C4-2B (cell line): Measurements from ENCODE around the gene FAF1.

Experiments
- H3K27ac ChIP-seq: fragments of 450-650 bp; 2 replicates; pipeline ENCODE4 v1.5.1; 2017
- CTCF ChIP-seq: fragments of 450-650 bp; conservative IDR thresholded peaks from 2 replicates; pipeline ENCODE4 v1.5.1; 2017; ENCODE audit warnings: mild to moderate bottlenecking
- ZFX ChIP-seq: fragments of 450-650 bp; IDR thresholded peaks from 2 replicates; pipeline ENCODE4 v1.6.1; 2017

FAF1 gene

GRCh38 chr1:50453266-50453665, 506.8 kb downstream of the FAF1 start:
- TF ChIP-seq ZFX = no peak
- no peak for TF ChIP-seq CTCF
- H3K27ac ChIP-seq = no peak overlapping the region

- H3K27ac ChIP-seq = no peak overlapping the region
These were observed 507.4 kb downstream of the FAF1 start for GRCh38 chr1:50452700-50453099.

GRCh38 chr1:50450861-50451653, 509.0 kb downstream of the FAF1 start:
- no peak overlapping the region for H3K27ac ChIP-seq
- TF ChIP-seq ZFX (no peak), CTCF (no peak)

More at GRCh38 chr1:50452700-50453099, 507.4 kb downstream of the FAF1 start:
- no peak for TF ChIP-seq ZFX
- TF ChIP-seq CTCF = no peak

- no peak overlapping the region for H3K27ac ChIP-seq
- TF ChIP-seq ZFX (no peak), CTCF (no peak)
These were observed 512.1 kb downstream of the FAF1 start for GRCh38 chr1:50447961-50448360.

- no peak overlapping the region for H3K27ac ChIP-seq
- TF ChIP-seq ZFX = no peak
- no peak for TF ChIP-seq CTCF
These were observed 518.9 kb downstream of the FAF1 start for GRCh38 chr1:50441183-50441582.

GRCh38 chr1:50438945-50439344, 521.1 kb downstream of the FAF1 start:
- TF ChIP-seq CTCF = no peak; the same call in 1 of the 2 replicates
- TF ChIP-seq ZFX = no peak
- no peak overlapping the region for H3K27ac ChIP-seq

- H3K27ac ChIP-seq = no peak overlapping the region
- no peak for TF ChIP-seq CTCF
- TF ChIP-seq ZFX = no peak
These were observed 523.6 kb downstream of the FAF1 start for GRCh38 chr1:50436489-50436888.
